Coronary artery (tissue), 2 donors: ENCODE results near the gene ERC2.

Experiments used
- DNase-seq: peaks from one replicate; pipeline ENCODE4 v3.0.0-alpha.2; 2017; ENCODE audit warnings: low spot score
- H3K27ac ChIP-seq, 2 donors: fragments of 200-600 bp; sonication (generic); one replicate each; pipeline ENCODE4 v1.5.1; 2016 to 2019
- H3K4me3 ChIP-seq: fragments of 200-600 bp; sonication (generic); 2 replicates; pipeline ENCODE4 v1.5.1; 2016; ENCODE audit warnings: mild to moderate bottlenecking, moderate library complexity
- TF ChIP-seq, protein P1 (sequence below): fragments of 200-600 bp; sonication (generic); IDR thresholded peaks from one replicate; pipeline ENCODE4 v1.5.1; 2019; ENCODE audit warnings: antibody characterized with exemption

The ERC2 gene

DNA sequence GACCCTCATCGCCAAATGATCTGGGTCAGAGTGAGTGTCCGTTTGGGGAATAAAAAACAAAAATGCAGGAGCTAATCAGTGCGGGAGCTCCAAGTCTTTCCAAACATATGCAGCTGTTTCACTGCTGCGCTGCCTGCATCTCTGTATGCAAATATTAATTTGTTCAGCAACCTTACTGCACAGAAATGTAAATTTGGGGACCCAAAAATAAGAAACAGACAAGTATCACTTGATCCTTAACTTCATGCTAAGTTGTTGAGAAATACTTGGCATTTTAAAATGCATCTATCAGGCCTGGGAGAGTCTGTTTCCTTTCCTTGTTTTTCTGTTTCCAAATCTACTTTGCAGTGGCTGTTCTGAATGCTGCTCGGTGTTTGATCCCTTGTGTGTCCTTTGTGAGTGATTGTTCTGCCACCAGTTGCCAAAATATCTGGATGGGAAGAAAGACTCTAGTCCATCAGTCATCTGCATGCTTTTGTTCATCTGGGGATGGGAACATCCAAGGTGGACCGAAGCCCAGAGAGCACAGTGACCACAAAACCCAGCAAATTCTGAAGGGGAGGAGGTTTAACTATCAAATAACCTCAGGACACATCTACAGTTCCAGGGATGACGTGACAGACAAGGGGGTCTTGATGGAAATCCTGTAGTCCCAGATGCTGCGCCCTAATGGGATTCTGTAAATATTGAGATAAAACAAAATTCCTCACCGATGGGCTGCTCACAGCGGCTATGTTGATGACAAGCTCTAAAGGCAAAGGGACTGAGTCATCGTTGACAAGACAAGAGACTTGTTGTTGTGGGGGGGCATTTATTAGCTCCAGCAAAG lies 781.6 kb downstream of the ERC2 start:
- TF ChIP-seq, protein P1, sequence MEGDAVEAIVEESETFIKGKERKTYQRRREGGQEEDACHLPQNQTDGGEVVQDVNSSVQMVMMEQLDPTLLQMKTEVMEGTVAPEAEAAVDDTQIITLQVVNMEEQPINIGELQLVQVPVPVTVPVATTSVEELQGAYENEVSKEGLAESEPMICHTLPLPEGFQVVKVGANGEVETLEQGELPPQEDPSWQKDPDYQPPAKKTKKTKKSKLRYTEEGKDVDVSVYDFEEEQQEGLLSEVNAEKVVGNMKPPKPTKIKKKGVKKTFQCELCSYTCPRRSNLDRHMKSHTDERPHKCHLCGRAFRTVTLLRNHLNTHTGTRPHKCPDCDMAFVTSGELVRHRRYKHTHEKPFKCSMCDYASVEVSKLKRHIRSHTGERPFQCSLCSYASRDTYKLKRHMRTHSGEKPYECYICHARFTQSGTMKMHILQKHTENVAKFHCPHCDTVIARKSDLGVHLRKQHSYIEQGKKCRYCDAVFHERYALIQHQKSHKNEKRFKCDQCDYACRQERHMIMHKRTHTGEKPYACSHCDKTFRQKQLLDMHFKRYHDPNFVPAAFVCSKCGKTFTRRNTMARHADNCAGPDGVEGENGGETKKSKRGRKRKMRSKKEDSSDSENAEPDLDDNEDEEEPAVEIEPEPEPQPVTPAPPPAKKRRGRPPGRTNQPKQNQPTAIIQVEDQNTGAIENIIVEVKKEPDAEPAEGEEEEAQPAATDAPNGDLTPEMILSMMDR = no peak
- no peak overlapping the region for H3K4me3 ChIP-seq
- DNase-seq = no peak
- H3K27ac ChIP-seq = no peak overlapping the region

DNA sequence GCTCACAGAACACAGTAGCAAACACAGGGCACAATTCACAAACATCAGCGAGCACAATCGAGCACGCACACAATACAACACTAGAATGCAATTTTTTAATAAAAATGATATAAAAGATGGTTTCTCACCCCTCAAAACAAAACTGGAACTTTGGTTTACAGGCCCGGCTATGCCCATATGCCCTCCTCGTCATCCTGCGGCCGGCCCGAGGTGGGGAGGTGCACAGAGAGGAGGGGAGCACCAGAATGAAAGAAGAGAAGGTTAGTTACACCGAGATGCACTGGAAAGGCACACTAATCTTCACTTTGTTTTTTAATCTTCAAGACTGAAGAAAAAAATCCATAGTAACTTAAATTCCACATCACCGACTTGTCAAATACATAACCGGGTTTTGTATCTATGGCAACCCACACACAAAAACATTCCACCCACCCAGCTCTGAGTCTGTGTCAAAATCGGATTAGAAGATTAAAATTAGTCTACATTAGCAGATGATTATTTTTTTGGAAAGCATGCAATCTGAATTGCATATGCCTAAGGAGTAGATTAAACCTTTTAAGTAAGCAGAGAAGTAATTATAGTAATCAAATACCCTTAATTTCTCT lies 784.5 kb downstream of the ERC2 start:
- H3K4me3 ChIP-seq = no peak overlapping the region
- DNase-seq = no peak
- TF ChIP-seq, protein P1 = no peak
- no peak overlapping the region for H3K27ac ChIP-seq

GRCh38 chr3:55682461-55682860 lies 785.8 kb downstream of the ERC2 start:
- Histone ChIP-seq H3K27ac (no peak overlapping the region), H3K4me3 (no peak overlapping the region)
- TF ChIP-seq, protein P1 = no peak
- peak; percentile 7 for DNase-seq

GRCh38 chr3:55678546-55679216 lies 789.6 kb downstream of the ERC2 start:
- Histone ChIP-seq H3K27ac (no peak overlapping the region), H3K4me3 (no peak overlapping the region)
- TF ChIP-seq, protein P1 = no peak
- no peak for DNase-seq

GRCh38 chr3:55676643-55677042 lies 791.6 kb downstream of the ERC2 start:
- TF ChIP-seq, protein P1 = no peak
- Histone ChIP-seq H3K27ac (no peak overlapping the region), H3K4me3 (no peak overlapping the region)
- DNase-seq = peak; percentile 43

- H3K27ac ChIP-seq = no peak overlapping the region
- TF ChIP-seq, protein P1 = no peak
- H3K4me3 ChIP-seq = no peak overlapping the region
- DNase-seq = peak; percentile 16
These were observed 792.8 kb downstream of the ERC2 start for GRCh38 chr3:55675478-55675877.
